ENCODE data around the gene ELL2. TPM values are rescaled to one million over a fixed set of nuclear protein-coding genes. Genes with fewer than 3 reads are reported as not detected.
A peak's percentile ranks its signal among the peaks of the same experiment; 100 is the strongest.

Gene ELL2
- polyA plus RNA-seq, 3 donors, result 3.1 to 8.1 (median 5.8) TPM

DNA sequence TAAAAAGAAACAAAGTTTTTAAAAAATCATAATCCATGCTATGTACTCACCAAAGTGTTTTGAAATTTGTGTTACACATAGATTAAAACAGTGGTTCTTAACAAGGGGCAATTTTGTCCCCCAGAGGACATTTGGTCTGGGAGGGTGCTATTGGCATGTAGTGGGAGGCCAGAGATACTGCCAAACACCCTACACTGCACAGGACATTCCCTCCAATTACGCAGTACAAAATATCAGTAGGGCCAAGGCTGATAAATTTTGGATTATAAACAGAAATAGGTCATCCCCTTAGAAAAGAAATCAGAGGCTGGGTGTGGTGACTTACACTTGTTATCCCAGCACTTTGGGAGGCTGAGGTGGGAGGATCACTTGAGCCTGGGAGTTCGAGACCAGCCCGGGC is 38.9 kb downstream of the ELL2 start:
- H3K27me3 Mint-ChIP-seq (ENCODE audit: low read depth in 3 of 3), result no peaks in the 10 kb centered on the region
- no peak for TF ChIP-seq CTCF (IDR thresholded peaks at IDR 0.05)
- no peak overlapping the region for H2AFZ ChIP-seq (ENCODE audit: insufficient read depth, low read depth, low read length, poor library complexity, severe bottlenecking)
- no peaks in the 10 kb centered on the region for H3K9me3 ChIP-seq (replicated peaks in 1 of 2; ENCODE audit: control insufficient read depth in 1 of 2, insufficient read depth in 1 of 2, low read length in 2 of 2)
- no peak overlapping the region for H3K4me3 ChIP-seq (replicated peaks in 1 of 3; ENCODE audit: low read depth in 2 of 3, low read length in 3 of 3)
- no peaks in the 10 kb centered on the region for H3K9me3 Mint-ChIP-seq
- H3K27me3 ChIP-seq (ENCODE audit: control insufficient read depth in 2 of 2, insufficient read depth in 2 of 2, low read length in 2 of 2), result no peaks in the 10 kb centered on the region
- no peaks in the 10 kb centered on the region for H3K79me2 ChIP-seq (ENCODE audit: insufficient read depth, low read length)
- peaks cover 3 to 13% of the 10 kb centered on the region in 2 donors for H3K36me3 Mint-ChIP-seq
- no peak overlapping the region for H3K9ac ChIP-seq (ENCODE audit: insufficient read depth, low read length, poor library complexity, severe bottlenecking)
- intact Hi-C loops (cut with micrococcal nuclease), result loop anchor here in 1 of 2 donors (5.0 kb wide), 1 partner anchor 35 kb away; no protein-coding TSS in a partner anchor
- no CpG with 5 or more reads among the region's 3 CpGs for WGBS (ENCODE audit: insufficient coverage)
- H3K4me3 Mint-ChIP-seq, result no peak overlapping the region
- peaks cover 49 to 59% of the 10 kb centered on the region in 2 donors for H3K4me1 ChIP-seq (ENCODE audit: control insufficient read depth in 1 of 2, insufficient read depth in 2 of 2, low read length in 2 of 2)
- H3K36me3 ChIP-seq (replicated peaks in 1 of 2; ENCODE audit: control insufficient read depth in 1 of 2, insufficient read depth in 2 of 2, low read length in 2 of 2), result no peaks in the 10 kb centered on the region
- H3K4me1 Mint-ChIP-seq, result peaks cover 61% of the 10 kb centered on the region
- H3K27ac ChIP-seq (ENCODE audit: low read depth in 1 of 2, low read length in 2 of 2), result no peak overlapping the region
- H4K20me1 ChIP-seq (ENCODE audit: insufficient read depth, low read length), result peaks cover 19% of the 10 kb centered on the region
- H3K27ac Mint-ChIP-seq, result peak overlapping the region in 1 of 7 donors; percentile 56
- H3K4me2 ChIP-seq (replicated peaks; ENCODE audit: extremely low read depth, low read length, poor library complexity, severe bottlenecking), result no peak overlapping the region
- no peak for DNase-seq

DNA sequence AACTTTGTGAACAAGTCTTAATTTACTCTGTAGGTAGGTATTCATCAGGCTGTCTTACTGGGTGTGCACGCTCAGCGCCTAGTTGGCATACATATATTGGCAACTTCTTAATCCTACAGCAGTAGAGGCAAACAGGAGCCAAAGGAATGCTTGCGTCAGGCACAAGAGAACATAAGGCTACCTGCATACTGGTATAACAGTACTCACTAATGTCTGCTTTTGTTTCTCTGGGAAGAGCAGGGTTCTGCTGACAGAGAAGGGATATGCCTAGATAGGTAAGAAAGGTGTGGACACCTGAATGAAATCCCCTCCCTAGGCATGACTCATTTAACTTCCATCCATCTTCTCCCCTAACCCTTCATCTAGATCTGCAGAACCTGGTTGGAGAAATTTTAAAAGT is 40.1 kb downstream of the ELL2 start:
- no peaks in the 10 kb centered on the region for H3K9me3 ChIP-seq (replicated peaks in 1 of 2; ENCODE audit: control insufficient read depth in 1 of 2, insufficient read depth in 1 of 2, low read length in 2 of 2)
- H3K27ac ChIP-seq (ENCODE audit: low read depth in 1 of 2, low read length in 2 of 2), result no peak overlapping the region
- no CpG with 5 or more reads among the region's 3 CpGs for WGBS (ENCODE audit: insufficient coverage)
- Mint-ChIP-seq H3K4me1 (peaks cover 73% of the 10 kb centered on the region), H3K27me3 (ENCODE audit: low read depth in 3 of 3) (no peaks in the 10 kb centered on the region), H3K27ac (no peak overlapping the region), H3K9me3 (no peaks in the 10 kb centered on the region), H3K36me3 (peaks cover 3 to 11% of the 10 kb centered on the region in 2 donors), H3K4me3 (no peak overlapping the region)
- H2AFZ ChIP-seq (ENCODE audit: insufficient read depth, low read depth, low read length, poor library complexity, severe bottlenecking), result no peak overlapping the region
- no peaks in the 10 kb centered on the region for H3K36me3 ChIP-seq (replicated peaks in 1 of 2; ENCODE audit: control insufficient read depth in 1 of 2, insufficient read depth in 2 of 2, low read length in 2 of 2)
- H3K79me2 ChIP-seq (ENCODE audit: insufficient read depth, low read length), result no peaks in the 10 kb centered on the region
- intact Hi-C loops (cut with micrococcal nuclease), result loop anchor here in 1 of 2 donors (5.0 kb wide), 1 partner anchor 36 kb away; no protein-coding TSS in a partner anchor
- TF ChIP-seq CTCF (IDR thresholded peaks at IDR 0.05), result no peak
- peaks cover 59 to 71% of the 10 kb centered on the region in 2 donors for H3K4me1 ChIP-seq (ENCODE audit: control insufficient read depth in 1 of 2, insufficient read depth in 2 of 2, low read length in 2 of 2)
- H4K20me1 ChIP-seq (ENCODE audit: insufficient read depth, low read length), result peaks cover 19% of the 10 kb centered on the region
- H3K27me3 ChIP-seq (ENCODE audit: control insufficient read depth in 2 of 2, insufficient read depth in 2 of 2, low read length in 2 of 2), result no peaks in the 10 kb centered on the region
- H3K4me2 ChIP-seq (replicated peaks; ENCODE audit: extremely low read depth, low read length, poor library complexity, severe bottlenecking), result no peak overlapping the region
- H3K4me3 ChIP-seq (replicated peaks in 1 of 3; ENCODE audit: low read depth in 2 of 3, low read length in 3 of 3), result no peak overlapping the region
- no peak overlapping the region for H3K9ac ChIP-seq (ENCODE audit: insufficient read depth, low read length, poor library complexity, severe bottlenecking)
- DNase-seq, result no peak
